B cell (primary cell): Measurements from ENCODE around the gene ACOT6. TPM values are rescaled to one million over a fixed set of nuclear protein-coding genes. Genes with fewer than 3 reads are reported as not detected.

ENCODE experiments used
- ATAC-seq: fragments of 200-7000 bp; cut with Tn5 transposase; one replicate; pipeline ENCODE4 v1.10.0; 2021; ENCODE audit warnings: low read depth, mild to moderate bottlenecking, moderate number of reproducible peaks, moderate library complexity
- CTCF ChIA-PET: fragments of 350-600 bp; sonication (Branson Sonifier 250); formaldehyde crosslinking; loops from one replicate; lab custom pipeline; 2021; ENCODE audit warnings: antibody characterized with exemption, inconsistent platforms; lab: Charles Lee
- POLR2A ChIA-PET: fragments of 350-600 bp; sonication (Branson Sonifier 250); formaldehyde crosslinking; loops from one replicate; lab custom pipeline; 2021; ENCODE audit warnings: antibody characterized with exemption; lab: Charles Lee
- DNase-seq: peaks from one replicate; pipeline ENCODE4 v3.0.0; 2013
- H2AFZ ChIP-seq: 2 replicates; pipeline ENCODE4 v1.6.1; 2012; ENCODE audit warnings: mild to moderate bottlenecking, low read depth, low read length; ENCODE audit not compliant: insufficient read depth, poor library complexity, severe bottlenecking
- H3K27ac ChIP-seq, 2 donors: 1 replicate in 1 of 2; 2 replicates in 1 of 2; pipeline ENCODE4 v1.5.1; 2012 to 2013; ENCODE audit warnings: low read length in 2 of 2, mild to moderate bottlenecking in 2 of 2, moderate library complexity in 1 of 2
- H3K27me3 ChIP-seq, 4 experiments: fragments of 200-600 bp in 1 of 4; sonication (generic) in 1 of 4; replicated peaks in 1 of 4; 1 replicate in 2 of 4; 2 replicates in 2 of 4; pipeline versions ENCODE4 v1.6.1 to v1.7.0; 2013 to 2016; ENCODE audit warnings: low read length in 3 of 4, mild to moderate bottlenecking in 2 of 4, mixed read lengths in 1 of 4, moderate library complexity in 1 of 4; ENCODE audit not compliant: insufficient read depth in 4 of 4, control insufficient read depth in 3 of 4; ENCODE audit errors: control extremely low read depth in 1 of 4
- H3K36me3 ChIP-seq, 2 experiments: replicated peaks in 1 of 2; 1 replicate in 1 of 2; 2 replicates in 1 of 2; pipeline versions ENCODE4 v1.6.1 to v1.7.1; 2013; ENCODE audit warnings: low read length in 1 of 2; ENCODE audit not compliant: insufficient read depth in 2 of 2, control insufficient read depth in 1 of 2; ENCODE audit errors: control extremely low read depth in 1 of 2, extremely low read depth in 1 of 2
- H3K4me1 ChIP-seq, 2 donors: fragments of 200-600 bp in 1 of 2; sonication (generic) in 1 of 2; 1 replicate in 1 of 2; 2 replicates in 1 of 2; pipeline versions ENCODE4 v1.5.1 to v1.6.1; 2013 to 2017; ENCODE audit warnings: low read length in 2 of 2; ENCODE audit not compliant: control insufficient read depth in 2 of 2, insufficient read depth in 2 of 2
- H3K4me2 ChIP-seq: replicated peaks from 2 replicates; pipeline ENCODE3; 2012; ENCODE audit warnings: mild to moderate bottlenecking, low read depth, low read length; ENCODE audit not compliant: poor library complexity, severe bottlenecking
- H3K4me3 ChIP-seq, 5 experiments: fragments of 200-600 bp in 1 of 5; sonication (generic) in 1 of 5; 1 replicate in 3 of 5; 2 replicates in 2 of 5; pipeline versions ENCODE4 v1.5.1 to v1.7.0; 2011 to 2016; ENCODE audit warnings: low read length in 4 of 5, mild to moderate bottlenecking in 4 of 5, low read depth in 2 of 5, control low read depth in 1 of 5, moderate library complexity in 1 of 5; ENCODE audit not compliant: insufficient read depth in 1 of 5; ENCODE audit errors: control extremely low read depth in 1 of 5, extremely low read depth in 1 of 5
- H3K79me2 ChIP-seq: fragments of 200-600 bp; sonication (generic); one replicate; pipeline ENCODE4 v1.6.0; 2016; ENCODE audit warnings: low read length; ENCODE audit not compliant: control insufficient read depth, insufficient read depth
- H3K9ac ChIP-seq: fragments of 200-600 bp; sonication (generic); 2 replicates; pipeline ENCODE4 v1.6.1; 2017; ENCODE audit warnings: mild to moderate bottlenecking, low read length, moderate library complexity
- H3K9me3 ChIP-seq, 3 donors: one replicate each; pipeline versions ENCODE4 v1.6.1 to v1.7.1; 2013; ENCODE audit warnings: low read length in 2 of 3; ENCODE audit not compliant: control insufficient read depth in 2 of 3, insufficient read depth in 1 of 3; ENCODE audit errors: control extremely low read depth in 1 of 3
- H4K20me1 ChIP-seq: 2 replicates; pipeline ENCODE4 v1.6.0; 2012; ENCODE audit warnings: mild to moderate bottlenecking, low read length; ENCODE audit not compliant: insufficient read depth, control insufficient read depth, poor library complexity, severe bottlenecking
- H3K27ac Mint-ChIP-seq: one replicate; pipeline ENCODE4 v1.8.0; 2021; ENCODE audit warnings: mixed read lengths
- H3K27me3 Mint-ChIP-seq: one replicate; pipeline ENCODE4 v1.8.0; 2021; ENCODE audit warnings: mixed read lengths
- H3K4me1 Mint-ChIP-seq: one replicate; pipeline ENCODE4 v1.8.0; 2021; ENCODE audit warnings: mixed read lengths
- H3K4me3 Mint-ChIP-seq: one replicate; pipeline ENCODE4 v1.8.0; 2021; ENCODE audit warnings: mixed read lengths
- H3K9me3 Mint-ChIP-seq: one replicate; pipeline ENCODE4 v1.8.0; 2022; ENCODE audit warnings: mixed read lengths; ENCODE audit not compliant: insufficient read depth
- EZH2 ChIP-seq: IDR thresholded peaks from 2 replicates; pipeline ENCODE4 v1.6.1; 2012; ENCODE audit warnings: borderline replicate concordance, low read depth, mild to moderate bottlenecking, moderate library complexity, low read length; ENCODE audit not compliant: insufficient read depth, poor library complexity, severe bottlenecking
- WGBS: methylation state at CpG from one replicate; pipeline ENCODE4 v1.1.5; 2013; ENCODE audit warnings: missing lambda C conversion rate; ENCODE audit not compliant: insufficient coverage; 5-methylcytosine and 5-hydroxymethylcytosine counted together
- intact Hi-C: fragments of 100-400 bp; cut with micrococcal nuclease; formaldehyde crosslinking; loops from one replicate; pipeline ENCODE4 v1.10.0; 2022
- polyA plus RNA-seq: library from polyadenylated mRNA; depleted of rRNA; stranded (reverse); fragments of >200 nt; gene quantifications from 2 replicates; pipeline ENCODE4 v1.2.3, GENCODE V29; 2012
- total RNA-seq, 2 donors: library from RNA; stranded (reverse); fragments of 120-200 nt in 1 of 2; gene quantifications; 1 replicate in 1 of 2; 2 replicates in 1 of 2; pipeline versions ENCODE4 v1.2.3 to v1.2.4, GENCODE V29; 2013 to 2022
- TF ChIP-seq, protein P1 (sequence below): fragments of 200-600 bp; IDR thresholded peaks from one replicate; pipeline ENCODE4 v1.8.0; 2022; ENCODE audit warnings: antibody characterized with exemption, mild to moderate bottlenecking

The ACOT6 gene
- total and polyA plus RNA-seq, 2 donors (not counting 1 experiment from before 2014, with no cell fraction given) = not detected

DNA sequence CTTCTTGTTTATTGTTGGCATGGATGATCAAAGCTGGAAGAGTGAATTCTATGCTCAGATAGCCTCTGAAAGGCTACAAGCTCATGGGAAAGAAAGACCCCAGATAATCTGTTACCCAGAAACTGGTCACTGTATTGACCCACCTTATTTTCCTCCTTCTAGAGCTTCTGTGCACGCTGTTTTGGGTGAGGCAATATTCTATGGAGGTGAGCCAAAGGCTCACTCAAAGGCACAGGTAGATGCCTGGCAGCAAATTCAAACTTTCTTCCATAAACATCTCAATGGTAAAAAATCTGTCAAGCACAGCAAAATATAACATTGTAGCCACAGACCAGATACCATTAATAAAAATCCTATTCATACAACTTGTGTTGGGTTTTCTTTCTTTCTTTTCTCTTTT is 7.2 kb downstream of the ACOT6 start:
- Histone ChIP-seq H3K9ac (no peak overlapping the region), H3K9me3 (no peaks in the 10 kb centered on the region), H3K27me3 (no peaks in the 10 kb centered on the region), H3K79me2 (no peaks in the 10 kb centered on the region), H3K4me1 (no peaks in the 10 kb centered on the region), H2AFZ (no peak overlapping the region), H3K27ac (no peak overlapping the region), H3K36me3 (no peaks in the 10 kb centered on the region), H4K20me1 (no peaks in the 10 kb centered on the region), H3K4me3 (no peak overlapping the region), H3K4me2 (no peak overlapping the region)
- Mint-ChIP-seq H3K9me3 (no peaks in the 10 kb centered on the region), H3K4me1 (no peaks in the 10 kb centered on the region), H3K27ac (no peak overlapping the region), H3K27me3 (peaks cover 3% of the 10 kb centered on the region), H3K4me3 (no peak overlapping the region)
- ChIA-PET CTCF (no interaction called here), POLR2A (no interaction called here)
- DNase-seq (no peak), ATAC-seq (no peak)
- no CpG with 5 or more reads among the region's 1 CpG for WGBS
- intact Hi-C loops = no loop called here
- TF ChIP-seq, protein P1, sequence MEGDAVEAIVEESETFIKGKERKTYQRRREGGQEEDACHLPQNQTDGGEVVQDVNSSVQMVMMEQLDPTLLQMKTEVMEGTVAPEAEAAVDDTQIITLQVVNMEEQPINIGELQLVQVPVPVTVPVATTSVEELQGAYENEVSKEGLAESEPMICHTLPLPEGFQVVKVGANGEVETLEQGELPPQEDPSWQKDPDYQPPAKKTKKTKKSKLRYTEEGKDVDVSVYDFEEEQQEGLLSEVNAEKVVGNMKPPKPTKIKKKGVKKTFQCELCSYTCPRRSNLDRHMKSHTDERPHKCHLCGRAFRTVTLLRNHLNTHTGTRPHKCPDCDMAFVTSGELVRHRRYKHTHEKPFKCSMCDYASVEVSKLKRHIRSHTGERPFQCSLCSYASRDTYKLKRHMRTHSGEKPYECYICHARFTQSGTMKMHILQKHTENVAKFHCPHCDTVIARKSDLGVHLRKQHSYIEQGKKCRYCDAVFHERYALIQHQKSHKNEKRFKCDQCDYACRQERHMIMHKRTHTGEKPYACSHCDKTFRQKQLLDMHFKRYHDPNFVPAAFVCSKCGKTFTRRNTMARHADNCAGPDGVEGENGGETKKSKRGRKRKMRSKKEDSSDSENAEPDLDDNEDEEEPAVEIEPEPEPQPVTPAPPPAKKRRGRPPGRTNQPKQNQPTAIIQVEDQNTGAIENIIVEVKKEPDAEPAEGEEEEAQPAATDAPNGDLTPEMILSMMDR = no peak
- no peak for TF ChIP-seq EZH2

DNA sequence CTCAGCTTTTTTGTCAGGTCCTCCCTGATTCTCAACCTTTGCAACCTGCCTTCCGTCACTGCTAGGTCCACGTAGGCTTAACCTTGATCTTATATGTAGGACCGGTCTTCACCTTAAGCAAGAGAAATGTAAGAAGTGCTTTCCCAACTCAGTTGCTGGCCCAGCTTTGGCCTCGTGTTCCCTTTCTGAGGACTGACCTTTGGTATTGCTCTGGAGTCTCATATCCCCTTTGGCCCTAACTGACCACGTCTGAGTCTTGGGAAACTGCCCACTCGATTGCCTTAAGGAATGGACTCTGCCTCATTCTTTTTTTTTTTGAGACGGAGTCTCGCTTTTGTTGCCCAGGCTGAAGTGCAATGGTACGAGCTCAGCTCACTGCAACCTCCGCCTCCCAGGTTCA is 8.0 kb downstream of the ACOT6 start:
- Histone ChIP-seq H3K4me3 (no peak overlapping the region), H3K9ac (no peak overlapping the region), H2AFZ (no peak overlapping the region), H3K36me3 (no peaks in the 10 kb centered on the region), H3K4me1 (no peaks in the 10 kb centered on the region), H4K20me1 (no peaks in the 10 kb centered on the region), H3K27me3 (no peaks in the 10 kb centered on the region), H3K9me3 (no peaks in the 10 kb centered on the region), H3K79me2 (no peaks in the 10 kb centered on the region), H3K4me2 (no peak overlapping the region), H3K27ac (no peak overlapping the region)
- Mint-ChIP-seq H3K27me3 (peaks cover 3% of the 10 kb centered on the region), H3K4me1 (no peaks in the 10 kb centered on the region), H3K9me3 (no peaks in the 10 kb centered on the region), H3K4me3 (no peak overlapping the region), H3K27ac (no peak overlapping the region)
- ATAC-seq (no peak), DNase-seq (no peak)
- 95% methylated on average over 10 of the region's 10 CpGs for WGBS
- TF ChIP-seq, protein P1 = no peak
- TF ChIP-seq EZH2 = no peak
- intact Hi-C loops = no loop called here
- ChIA-PET CTCF (no interaction called here), POLR2A (no interaction called here)
